Measurements from ENCODE around the gene RCCD1.

DNA sequence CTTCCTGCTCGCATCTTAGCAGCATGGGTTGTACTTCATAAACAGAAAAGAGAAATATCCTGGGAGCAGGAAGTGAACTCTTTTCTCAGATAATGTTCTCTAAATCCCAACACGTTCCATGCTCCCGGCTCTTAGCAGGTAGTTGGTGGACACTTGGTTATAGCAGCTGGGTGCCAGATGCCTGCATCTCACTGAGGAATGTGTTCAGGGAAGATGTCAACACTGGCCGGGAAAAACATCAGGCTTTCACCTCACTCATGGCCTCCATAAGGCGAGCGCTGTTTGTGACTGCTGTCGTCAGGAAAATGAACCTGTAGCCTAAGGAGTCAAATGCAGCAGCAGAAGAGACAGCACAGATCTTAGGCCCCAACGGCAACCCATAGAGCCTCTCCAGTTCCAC lies 44.1 kb downstream of the RCCD1 start:
- TF ChIP-seq TEAD4 (IDR thresholded peaks at IDR 0.05), result no peak
- no peak for TF ChIP-seq TCF12 (IDR thresholded peaks at IDR 0.05; ENCODE audit: low read depth)
- TF ChIP-seq TAF1 (IDR thresholded peaks at IDR 0.05; ENCODE audit: low read depth), result no peak
- no peak for TF ChIP-seq YY1 (IDR thresholded peaks at IDR 0.05; ENCODE audit: low read depth)
- no peak for TF ChIP-seq CEBPB (IDR thresholded peaks at IDR 0.05)
- TF ChIP-seq, protein P1, sequence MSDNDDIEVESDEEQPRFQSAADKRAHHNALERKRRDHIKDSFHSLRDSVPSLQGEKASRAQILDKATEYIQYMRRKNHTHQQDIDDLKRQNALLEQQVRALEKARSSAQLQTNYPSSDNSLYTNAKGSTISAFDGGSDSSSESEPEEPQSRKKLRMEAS (IDR thresholded peaks at IDR 0.05), result no peak

Measured in Ishikawa (cell line).